Measurements from ENCODE around the gene C22orf23. TPM values are rescaled to one million over a fixed set of nuclear protein-coding genes. Genes with fewer than 3 reads are reported as not detected.

The C22orf23 gene
- total and polyA plus RNA-seq, 9 of the 15 experiments (the other 6 are each of a cell fraction or from before 2014, with no cell fraction given) = 0.25 to 1.0 (median 0.53) TPM

GRCh38 chr22:37904572-37905533 lies 48.5 kb downstream of the C22orf23 start (continued):
- TF ChIP-seq CREM (IDR thresholded peaks at IDR 0.05; ENCODE audit: low read depth) = peak; percentile 59; the same call in 1 of the 2 replicates
- no peak for TF ChIP-seq HSF4 (CRISPR knock-in tag; IDR thresholded peaks at IDR 0.05; ENCODE audit: borderline replicate concordance)
- no peak for TF ChIP-seq RAD21 (CRISPR knock-in tag; conservative IDR thresholded peaks at IDR 0.05 in 1 of 2, IDR thresholded peaks at IDR 0.05 in 1 of 2)
- no peak for TF ChIP-seq NR2C2 (CRISPR knock-in tag; IDR thresholded peaks at IDR 0.05)
- TF ChIP-seq NR2C2 (tag; IDR thresholded peaks at IDR 0.05) = peak; percentile 26; the same call in 1 of the 2 replicates
- no peak for TF ChIP-seq PRPF4 (IDR thresholded peaks at IDR 0.05; ENCODE audit: insufficient read depth, low read depth, low read length, poor library complexity, severe bottlenecking)
- no peak for TF ChIP-seq KAT7 (CRISPR knock-in tag; IDR thresholded peaks at IDR 0.05; ENCODE audit: borderline replicate concordance)
- TF ChIP-seq TEAD4 (IDR thresholded peaks at IDR 0.05; ENCODE audit: low read length) = no peak
- no peak for TF ChIP-seq TEAD4 (CRISPR knock-in tag; IDR thresholded peaks at IDR 0.05; ENCODE audit: borderline replicate concordance)
- TF ChIP-seq TCF15 (CRISPR knock-in tag; IDR thresholded peaks at IDR 0.05) = no peak
- no peak for TF ChIP-seq ETV6 (IDR thresholded peaks at IDR 0.05; ENCODE audit: borderline replicate concordance in 1 of 2, low read depth in 2 of 2, low read length in 1 of 2)
- no peak for TF ChIP-seq ETV6 (CRISPR knock-in tag; IDR thresholded peaks at IDR 0.05; ENCODE audit: borderline replicate concordance)
- no peak; a peak in 1 of 4 replicates for TF ChIP-seq TBL1XR1 (IDR thresholded peaks at IDR 0.05; ENCODE audit: low read length in 2 of 2)
- no peak for TF ChIP-seq CBX8 (IDR thresholded peaks at IDR 0.05; ENCODE audit: borderline replicate concordance, extremely low read depth, low read depth, low read length, poor library complexity, severe bottlenecking)
- peak; percentile 77; the same call in 1 of the 2 replicates for TF ChIP-seq ATF2 (CRISPR knock-in tag; IDR thresholded peaks at IDR 0.05)
- no peak for TF ChIP-seq ILK (tag; IDR thresholded peaks at IDR 0.05; ENCODE audit: borderline replicate concordance, low read depth)
- TF ChIP-seq MAFF (IDR thresholded peaks at IDR 0.05; ENCODE audit: low read length) = no peak
- no peak for TF ChIP-seq BCL6 (CRISPR knock-in tag; IDR thresholded peaks at IDR 0.05)
- TF ChIP-seq FOXM1 (IDR thresholded peaks at IDR 0.05; ENCODE audit: low read depth) = no peak
- no peak for TF ChIP-seq FOXM1 (CRISPR knock-in tag; IDR thresholded peaks at IDR 0.05; ENCODE audit: low read depth)
- no peak for TF ChIP-seq ZBTB12 (CRISPR knock-in tag; IDR thresholded peaks at IDR 0.05)
- no peak for TF ChIP-seq HOMEZ (CRISPR knock-in tag; IDR thresholded peaks at IDR 0.05)

Measured in K562 (cell line).